Thoracic aorta (tissue), 2 donors: Measurements from ENCODE around the gene SDR42E2. TPM values are rescaled to one million over a fixed set of nuclear protein-coding genes. Genes with fewer than 3 reads are reported as not detected.

Source experiments
- ATAC-seq: fragments of 150-250 bp; one replicate; pipeline ENCODE4 v1.8.0; 2017; ENCODE audit warnings: low read depth; ENCODE audit not compliant: insufficient number of reproducible peaks, low FRiP score
- DNase-seq: peaks from one replicate; pipeline ENCODE4 v3.0.0-alpha.2; 2020; ENCODE audit warnings: low spot score
- H3K27ac ChIP-seq, 2 donors: fragments of 200-600 bp; sonication (generic); 1 replicate in 1 of 2; 2 replicates in 1 of 2; pipeline ENCODE4 v1.5.1; 2016; ENCODE audit warnings: mild to moderate bottlenecking in 2 of 2, moderate library complexity in 2 of 2
- H3K27me3 ChIP-seq: fragments of 200-600 bp; sonication (generic); replicated peaks from 2 replicates; pipeline ENCODE4 v1.6.0; 2016; ENCODE audit warnings: mild to moderate bottlenecking; ENCODE audit not compliant: insufficient read depth
- H3K36me3 ChIP-seq: fragments of 200-600 bp; sonication (generic); one replicate; pipeline ENCODE4 v1.5.1; 2016
- H3K4me1 ChIP-seq, 2 donors: fragments of 200-600 bp; sonication (generic); 1 replicate in 1 of 2; 2 replicates in 1 of 2; pipeline versions ENCODE4 v1.5.1 to v1.6.0; 2016; ENCODE audit warnings: low read depth in 2 of 2, mild to moderate bottlenecking in 1 of 2; ENCODE audit not compliant: control insufficient read depth in 1 of 2
- H3K4me3 ChIP-seq: fragments of 200-600 bp; sonication (generic); 2 replicates; pipeline ENCODE4 v1.5.1; 2016; ENCODE audit warnings: mild to moderate bottlenecking
- H3K9me3 ChIP-seq: fragments of 200-600 bp; sonication (generic); 2 replicates; pipeline ENCODE4 v1.5.1; 2016
- total RNA-seq, 2 donors: library from RNA; depleted of rRNA; stranded (reverse); fragments of >200 nt; gene quantifications; one replicate each; pipeline versions ENCODE4 v1.1.0 to v1.2.3, GENCODE V29; 2016
- TF ChIP-seq, protein P1 (sequence below): fragments of 200-600 bp; sonication (generic); IDR thresholded peaks from one replicate; pipeline ENCODE4 v1.5.1; 2019; ENCODE audit warnings: antibody characterized with exemption

The SDR42E2 gene
- total RNA-seq, 2 donors from 2014 or later: not detected

GRCh38 chr16:22235839-22236745 lies 73.8 kb downstream of the SDR42E2 start:
- H3K27me3 ChIP-seq: no peaks in the 10 kb centered on the region
- peaks cover 12% of the 10 kb centered on the region for H3K36me3 ChIP-seq
- H3K4me3 ChIP-seq: no peak overlapping the region
- peak; percentile 28 for DNase-seq
- no peak for ATAC-seq
- H3K27ac ChIP-seq: peak overlapping the region in 1 of 2 donors; percentile 6
- peaks cover 24 to 37% of the 10 kb centered on the region in 2 donors for H3K4me1 ChIP-seq
- H3K9me3 ChIP-seq: no peaks in the 10 kb centered on the region
- TF ChIP-seq, protein P1, sequence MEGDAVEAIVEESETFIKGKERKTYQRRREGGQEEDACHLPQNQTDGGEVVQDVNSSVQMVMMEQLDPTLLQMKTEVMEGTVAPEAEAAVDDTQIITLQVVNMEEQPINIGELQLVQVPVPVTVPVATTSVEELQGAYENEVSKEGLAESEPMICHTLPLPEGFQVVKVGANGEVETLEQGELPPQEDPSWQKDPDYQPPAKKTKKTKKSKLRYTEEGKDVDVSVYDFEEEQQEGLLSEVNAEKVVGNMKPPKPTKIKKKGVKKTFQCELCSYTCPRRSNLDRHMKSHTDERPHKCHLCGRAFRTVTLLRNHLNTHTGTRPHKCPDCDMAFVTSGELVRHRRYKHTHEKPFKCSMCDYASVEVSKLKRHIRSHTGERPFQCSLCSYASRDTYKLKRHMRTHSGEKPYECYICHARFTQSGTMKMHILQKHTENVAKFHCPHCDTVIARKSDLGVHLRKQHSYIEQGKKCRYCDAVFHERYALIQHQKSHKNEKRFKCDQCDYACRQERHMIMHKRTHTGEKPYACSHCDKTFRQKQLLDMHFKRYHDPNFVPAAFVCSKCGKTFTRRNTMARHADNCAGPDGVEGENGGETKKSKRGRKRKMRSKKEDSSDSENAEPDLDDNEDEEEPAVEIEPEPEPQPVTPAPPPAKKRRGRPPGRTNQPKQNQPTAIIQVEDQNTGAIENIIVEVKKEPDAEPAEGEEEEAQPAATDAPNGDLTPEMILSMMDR: no peak

GRCh38 chr16:22239131-22239805 lies 77.0 kb downstream of the SDR42E2 start:
- ATAC-seq: no peak
- Histone ChIP-seq H3K4me1 (peaks cover 24 to 39% of the 10 kb centered on the region in 2 donors), H3K27ac (peak overlapping the region; percentile 45 to 72), H3K9me3 (no peaks in the 10 kb centered on the region), H3K36me3 (no peaks in the 10 kb centered on the region), H3K27me3 (no peaks in the 10 kb centered on the region), H3K4me3 (no peak overlapping the region)
- TF ChIP-seq, protein P1: no peak
- no peak for DNase-seq

DNA sequence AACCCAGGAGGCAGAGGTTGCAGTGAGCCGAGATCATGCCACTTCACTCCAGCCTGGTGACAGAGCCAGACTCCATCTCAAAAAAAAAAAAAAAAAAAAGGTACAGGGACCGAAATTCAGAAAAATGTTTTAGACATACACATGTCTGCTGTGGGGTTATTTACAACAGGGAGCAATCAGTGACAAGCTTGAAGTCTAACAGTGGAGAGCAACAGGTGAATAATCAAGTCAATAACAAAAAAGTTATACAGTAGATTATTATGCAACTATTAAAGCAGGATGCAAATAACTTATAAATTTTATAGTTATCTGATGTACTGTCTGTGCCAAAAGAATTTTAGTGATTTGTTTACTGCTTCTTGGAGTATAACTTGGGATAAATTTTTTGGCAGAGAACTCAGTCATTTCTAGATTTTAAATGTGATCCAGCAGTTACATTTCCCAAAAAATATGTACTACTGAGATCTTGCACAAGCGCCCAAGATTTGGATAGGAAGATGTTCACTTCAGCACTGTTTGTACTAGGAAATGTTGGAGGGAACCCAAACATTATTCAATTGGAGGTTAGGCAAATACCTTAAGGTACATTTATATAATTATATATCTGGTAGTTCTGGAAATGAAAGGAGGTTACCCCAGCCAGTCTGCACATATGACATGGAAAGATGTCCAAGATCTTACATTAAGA lies 77.9 kb downstream of the SDR42E2 start:
- H3K27me3 ChIP-seq: no peaks in the 10 kb centered on the region
- no peak for ATAC-seq
- H3K36me3 ChIP-seq: peaks cover under 1% of the 10 kb centered on the region
- no peaks in the 10 kb centered on the region for H3K9me3 ChIP-seq
- peak overlapping the region; percentile 9 for H3K4me3 ChIP-seq
- TF ChIP-seq, protein P1: no peak
- DNase-seq: no peak
- peak overlapping the region; percentile 45 to 72 for H3K27ac ChIP-seq
- H3K4me1 ChIP-seq: peaks cover 24 to 39% of the 10 kb centered on the region in 2 donors

Other genes starting within 250 kb of the SDR42E2 start
- gene UQCRC2, start 209.1 kb upstream of the SDR42E2 start, total RNA-seq: 100 to 1,000 TPM in 1 of 2 donors, 10 to 100 TPM in 1; 79.5 to 122 TPM
- gene PDZD9, start 161.4 kb upstream of the SDR42E2 start, total RNA-seq: not detected
- 10 to 100 TPM; 16.1 to 33.6 TPM for gene MOSMO, start 154.4 kb upstream of the SDR42E2 start, total RNA-seq
- gene VWA3A, start 70.0 kb upstream of the SDR42E2 start, total RNA-seq: 1 to 10 TPM in 1 of 2 donors, not detected in 1; 2.3 TPM
- 10 to 100 TPM; 35.1 to 38.2 TPM for gene EEF2K, start 43.8 kb downstream of the SDR42E2 start, total RNA-seq
- gene POLR3E, start 134.9 kb downstream of the SDR42E2 start, total RNA-seq: 100 to 1,000 TPM in 1 of 2 donors, 10 to 100 TPM in 1; 62.9 to 112 TPM
- 10 to 100 TPM; 41.2 to 55.0 TPM for gene CDR2, start 212.1 kb downstream of the SDR42E2 start, total RNA-seq